H1 (cell line): Measurements from ENCODE around the gene ADD3. TPM values are rescaled to one million over a fixed set of nuclear protein-coding genes. Genes with fewer than 3 reads are reported as not detected.

Source experiments
- CEBPB ChIP-seq: IDR thresholded peaks from 2 replicates; pipeline ENCODE4 v1.6.1; 2012; ENCODE audit warnings: low read depth, low read length
- CHD7 ChIP-seq: fragments of 300-600 bp; sonication (generic); IDR thresholded peaks from 2 replicates; pipeline ENCODE4 v1.7.1; 2012; ENCODE audit warnings: low read length, moderate library complexity, mild to moderate bottlenecking, inconsistent platforms; ENCODE audit not compliant: insufficient replicate concordance
- PHF8 ChIP-seq: fragments of 200-600 bp; sonication (generic); conservative IDR thresholded peaks from 2 replicates; pipeline ENCODE4 v1.7.1; 2012; ENCODE audit warnings: low read depth, mild to moderate bottlenecking, inconsistent platforms, low read length, moderate library complexity
- POU5F1 ChIP-seq: IDR thresholded peaks from 2 replicates; pipeline ENCODE4 v1.6.1; 2011; ENCODE audit warnings: low read depth, mild to moderate bottlenecking, low read length, moderate library complexity
- polyA plus RNA-seq, 7 experiments: library from polyadenylated mRNA; depleted of rRNA in 3 of 7; stranded (reverse) in 5 of 7; unstranded in 2 of 7; fragments of >200 nt in 5 of 7; fragments of 200-250 nt in 2 of 7; gene quantifications; 1 replicate in 5 of 7; 2 replicates in 1 of 7; 4 replicates in 1 of 7; pipeline versions ENCODE4 v1.2.1 to v1.2.3, GENCODE V29; 2011 to 2013; ENCODE audit warnings: missing spikeins in 2 of 7, mixed read lengths in 2 of 7
- total RNA-seq: library from RNA; stranded (reverse); fragmentation: NEBNext Ultra II Directional; extraction: Animal tissue kit (Norgen Biotek cat#: 25700); gene quantifications from 2 replicates; pipeline ENCODE4 v1.2.1, GENCODE V29; 2021

ADD3 gene
- total and polyA plus RNA-seq, 2 of the 8 experiments (the other 6 are each of a cell fraction or from before 2014, with no cell fraction given), result 44.7 to 85.6 TPM

- TF ChIP-seq CHD7 (no peak), CEBPB (no peak), PHF8 (no peak), POU5F1 (no peak)
Observed at GRCh38 chr10:110035070-110035921, 27.5 kb downstream of the ADD3 start (continued).
